Thyroid gland (tissue), 4 donors: ENCODE results near the gene ERICH3.

Experiments used
- POLR2A ChIP-seq, 2 donors: fragments of 450-650 bp; IDR thresholded peaks; one replicate each; pipeline ENCODE4 v1.6.1; 2017; ENCODE audit warnings: antibody characterized with exemption in 2 of 2, mild to moderate bottlenecking in 2 of 2, moderate library complexity in 1 of 2
- TF ChIP-seq, protein P1 (sequence below), 6 experiments: fragments of 200-600 bp in 3 of 6; fragments of 450-650 bp in 3 of 6; sonication (generic) in 3 of 6; IDR thresholded peaks; one replicate each; pipeline ENCODE4 v1.5.1; 2016 to 2019; ENCODE audit warnings: antibody characterized with exemption in 6 of 6, mild to moderate bottlenecking in 2 of 6, inconsistent platforms in 1 of 6, moderate library complexity in 1 of 6

DNA sequence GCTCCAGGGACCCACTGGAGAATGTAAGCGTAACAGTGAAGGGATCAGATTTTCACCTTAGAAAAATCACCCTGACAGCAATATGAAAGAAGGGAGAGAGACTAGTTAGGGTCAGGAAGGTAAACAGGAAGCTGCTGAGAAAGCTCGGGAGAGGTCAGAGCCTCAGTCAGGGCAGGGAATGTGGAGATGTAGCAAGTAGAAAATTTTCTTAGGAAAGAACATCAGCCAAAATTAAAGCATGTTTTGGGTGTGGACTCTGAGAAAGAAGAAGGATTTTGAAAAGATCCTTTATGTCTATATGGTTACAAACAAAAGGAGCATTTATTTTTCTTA is 16.7 kb upstream of the ERICH3 start:
- TF ChIP-seq, protein P1, sequence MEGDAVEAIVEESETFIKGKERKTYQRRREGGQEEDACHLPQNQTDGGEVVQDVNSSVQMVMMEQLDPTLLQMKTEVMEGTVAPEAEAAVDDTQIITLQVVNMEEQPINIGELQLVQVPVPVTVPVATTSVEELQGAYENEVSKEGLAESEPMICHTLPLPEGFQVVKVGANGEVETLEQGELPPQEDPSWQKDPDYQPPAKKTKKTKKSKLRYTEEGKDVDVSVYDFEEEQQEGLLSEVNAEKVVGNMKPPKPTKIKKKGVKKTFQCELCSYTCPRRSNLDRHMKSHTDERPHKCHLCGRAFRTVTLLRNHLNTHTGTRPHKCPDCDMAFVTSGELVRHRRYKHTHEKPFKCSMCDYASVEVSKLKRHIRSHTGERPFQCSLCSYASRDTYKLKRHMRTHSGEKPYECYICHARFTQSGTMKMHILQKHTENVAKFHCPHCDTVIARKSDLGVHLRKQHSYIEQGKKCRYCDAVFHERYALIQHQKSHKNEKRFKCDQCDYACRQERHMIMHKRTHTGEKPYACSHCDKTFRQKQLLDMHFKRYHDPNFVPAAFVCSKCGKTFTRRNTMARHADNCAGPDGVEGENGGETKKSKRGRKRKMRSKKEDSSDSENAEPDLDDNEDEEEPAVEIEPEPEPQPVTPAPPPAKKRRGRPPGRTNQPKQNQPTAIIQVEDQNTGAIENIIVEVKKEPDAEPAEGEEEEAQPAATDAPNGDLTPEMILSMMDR (IDR thresholded peaks at IDR 0.05) = no peak
- TF ChIP-seq POLR2A (IDR thresholded peaks at IDR 0.05) = no peak
